Measurements from ENCODE around the gene PLPPR3. TPM values are rescaled to one million over a fixed set of nuclear protein-coding genes. Genes with fewer than 3 reads are reported as not detected.

The PLPPR3 gene
- total RNA-seq, 2 experiments from 2014 or later = not detected

- CTCF ChIA-PET = no interaction called here
- POLR2A ChIA-PET = no interaction called here
These were observed 9.0 kb downstream of the PLPPR3 start for GRCh38 chr19:812747-813218.

DNA sequence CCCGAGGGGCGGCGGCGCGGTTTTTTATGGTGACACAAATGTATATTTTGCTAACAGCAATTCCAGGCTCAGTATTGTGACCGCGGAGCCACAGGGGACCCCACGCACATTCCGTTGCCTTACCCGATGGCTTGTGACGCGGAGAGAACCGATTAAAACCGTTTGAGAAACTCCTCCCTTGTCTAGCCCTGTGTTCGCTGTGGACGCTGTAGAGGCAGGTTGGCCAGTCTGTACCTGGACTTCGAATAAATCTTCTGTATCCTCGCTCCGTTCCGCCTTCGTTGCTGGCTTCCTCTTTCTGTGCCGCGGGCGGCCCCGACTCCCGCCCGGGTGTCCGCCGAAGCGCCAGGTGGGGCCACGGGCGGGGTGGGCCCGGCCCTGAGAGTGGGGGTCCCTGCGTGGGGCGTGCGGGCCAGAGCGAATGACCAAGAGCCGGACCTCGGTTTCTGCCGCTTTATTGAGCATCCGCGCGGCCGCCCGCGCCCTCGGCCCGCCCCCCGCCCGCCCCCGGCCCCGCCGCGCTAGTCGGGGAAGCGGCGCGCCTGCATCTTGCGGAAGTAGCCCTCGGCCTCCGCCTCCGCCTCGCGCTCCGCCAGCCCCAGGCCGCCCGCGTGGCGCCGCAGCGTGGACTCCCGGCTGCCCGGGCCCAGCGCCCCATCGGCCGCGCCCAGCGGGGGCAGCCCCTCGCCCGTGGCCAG is 9.6 kb downstream of the PLPPR3 start:
- ChIA-PET CTCF (no interaction called here), POLR2A (no interaction called here)

- ChIA-PET CTCF (no interaction called here), POLR2A (interaction anchor here (0.6 kb wide), 1 partner anchor 157 kb away, joined by 14 read pairs; no protein-coding TSS in a partner anchor)
These were observed 10.2 kb downstream of the PLPPR3 start for GRCh38 chr19:811506-812048.

GRCh38 chr19:810883-811489 is 10.8 kb downstream of the PLPPR3 start:
- ChIA-PET POLR2A (interaction anchor here (0.6 kb wide), 1 partner anchor 157 kb away, joined by 14 read pairs; no protein-coding TSS in a partner anchor), CTCF (no interaction called here)

DNA sequence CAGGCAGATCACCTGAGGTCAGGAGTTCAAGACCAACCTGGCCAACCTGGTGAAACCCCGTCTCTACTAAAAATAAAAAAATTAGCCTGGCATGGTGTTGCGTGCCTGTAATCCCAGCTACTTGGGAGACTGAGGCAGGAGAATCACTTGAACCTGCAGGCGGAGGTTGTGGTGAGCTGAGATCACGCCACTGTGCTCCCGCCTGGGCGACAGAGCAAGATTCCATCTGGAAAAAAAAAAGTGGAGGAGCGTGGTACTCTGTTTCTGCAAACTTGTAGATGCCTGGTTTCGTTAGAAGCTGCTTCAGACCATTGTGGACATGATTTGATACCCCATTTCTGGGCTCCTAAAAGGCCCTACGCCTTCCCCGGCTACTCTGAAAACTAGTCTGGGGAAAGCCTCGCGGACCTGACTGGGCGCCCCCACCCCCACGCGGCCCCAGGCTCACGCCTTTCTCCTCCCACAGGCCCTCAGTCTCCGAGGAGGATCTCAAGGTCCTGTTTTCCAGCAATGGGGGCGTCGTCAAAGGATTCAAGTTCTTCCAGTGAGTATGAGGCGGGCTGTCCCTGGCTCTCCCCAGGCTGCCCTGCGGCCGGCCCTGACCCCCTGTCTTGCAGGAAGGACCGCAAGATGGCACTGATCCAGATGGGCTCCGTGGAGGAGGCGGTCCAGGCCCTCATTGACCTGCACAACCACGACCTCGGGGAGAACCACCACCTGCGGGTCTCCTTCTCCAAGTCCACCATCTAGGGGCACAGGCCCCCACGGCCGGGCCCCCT is 11.5 kb downstream of the PLPPR3 start:
- CTCF ChIA-PET = no interaction called here
- POLR2A ChIA-PET = interaction anchor here (0.7 kb wide), 1 partner anchor 12 kb away, joined by 3 read pairs; no protein-coding TSS in a partner anchor

DNA sequence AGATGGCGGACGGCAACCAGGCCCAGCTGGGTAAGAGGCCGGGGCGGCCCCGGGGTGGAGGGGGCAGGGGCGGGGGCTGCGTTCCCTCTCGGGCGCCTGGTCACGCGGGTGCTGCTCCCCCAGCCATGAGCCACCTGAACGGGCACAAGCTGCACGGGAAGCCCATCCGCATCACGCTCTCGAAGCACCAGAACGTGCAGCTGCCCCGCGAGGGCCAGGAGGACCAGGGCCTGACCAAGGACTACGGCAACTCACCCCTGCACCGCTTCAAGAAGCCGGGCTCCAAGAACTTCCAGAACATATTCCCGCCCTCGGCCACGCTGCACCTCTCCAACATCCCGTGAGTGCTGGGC is 13.4 kb downstream of the PLPPR3 start:
- ChIA-PET CTCF (no interaction called here), POLR2A (no interaction called here)

- CTCF ChIA-PET = no interaction called here
- POLR2A ChIA-PET = no interaction called here
These were observed 13.9 kb downstream of the PLPPR3 start for GRCh38 chr19:807627-808422.

DNA sequence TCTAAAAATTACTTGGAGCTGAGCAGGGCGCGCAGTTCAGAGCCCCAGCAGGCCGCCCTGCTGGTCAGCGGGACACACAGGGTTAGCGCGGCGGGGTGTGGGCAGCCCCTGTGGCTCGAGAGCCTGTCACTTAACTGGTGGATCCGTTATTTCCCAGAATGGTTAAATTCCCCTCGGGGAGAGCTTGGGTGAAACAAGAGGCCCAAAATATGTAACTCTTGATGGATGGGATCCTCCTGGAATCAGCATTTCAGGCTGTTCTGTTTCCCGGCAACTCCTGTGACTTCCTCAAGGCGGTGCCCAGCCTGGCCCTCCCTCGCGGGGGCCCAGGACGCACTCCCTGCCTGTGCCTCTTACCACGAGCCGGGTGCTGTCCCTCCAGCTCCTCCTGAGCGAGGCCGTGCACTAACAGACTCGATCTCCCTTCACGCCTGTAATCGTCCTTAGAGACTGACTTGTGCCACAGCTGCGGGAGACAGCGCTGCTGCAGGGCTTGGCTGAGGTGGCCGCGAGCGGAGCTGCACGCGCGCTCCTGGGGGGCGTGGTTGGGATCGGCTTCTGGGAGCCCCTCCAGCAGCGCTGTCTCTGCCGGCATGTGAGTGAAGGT is 14.8 kb downstream of the PLPPR3 start:
- CTCF ChIA-PET = no interaction called here
- POLR2A ChIA-PET = no interaction called here

GRCh38 chr19:805600-806550 is 15.9 kb downstream of the PLPPR3 start:
- ChIA-PET POLR2A (interaction anchor here (1.4 kb wide), 1 partner anchor 9 kb away, joined by 4 read pairs; the partner anchor contains the start of gene PTBP1), CTCF (no interaction called here)

DNA sequence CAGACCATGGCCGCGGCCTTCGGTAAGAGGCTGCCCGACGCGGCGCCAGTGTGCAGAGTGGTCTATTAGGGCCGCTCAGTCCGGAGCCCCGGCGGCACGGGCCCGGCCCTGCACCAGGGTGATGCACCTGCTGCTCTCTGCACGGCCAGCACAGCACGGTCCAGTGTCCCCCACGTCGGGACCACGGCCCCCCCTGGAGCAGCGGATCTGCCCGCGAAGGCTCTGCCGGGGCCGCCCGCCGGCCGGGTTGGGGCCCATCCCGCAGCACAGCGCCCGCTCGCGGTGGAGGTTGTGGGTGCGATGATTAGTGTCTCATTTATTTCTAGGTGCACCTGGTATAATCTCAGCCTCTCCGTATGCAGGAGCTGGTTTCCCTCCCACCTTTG is 16.6 kb downstream of the PLPPR3 start:
- POLR2A ChIA-PET = interaction anchor here (0.9 to 1.4 kb wide), 2 partner anchors 9 to 14 kb away, joined by 3 to 4 read pairs; partner anchors contain the start of gene PTBP1
- CTCF ChIA-PET = no interaction called here

- POLR2A ChIA-PET = interaction anchor here (0.9 to 1.4 kb wide), 2 partner anchors 8 to 15 kb away, joined by 3 to 4 read pairs; partner anchors contain the start of gene PTBP1
These were observed 17.2 kb downstream of the PLPPR3 start for GRCh38 chr19:804419-805165.

GRCh38 chr19:803686-804418 is 17.9 kb downstream of the PLPPR3 start:
- CTCF ChIA-PET = no interaction called here
- POLR2A ChIA-PET = interaction anchor here (0.9 kb wide), 1 partner anchor 16 kb away, joined by 3 read pairs; no protein-coding TSS in a partner anchor

More at GRCh38 chr19:804419-805165, 17.2 kb downstream of the PLPPR3 start:
- CTCF ChIA-PET = no interaction called here

DNA sequence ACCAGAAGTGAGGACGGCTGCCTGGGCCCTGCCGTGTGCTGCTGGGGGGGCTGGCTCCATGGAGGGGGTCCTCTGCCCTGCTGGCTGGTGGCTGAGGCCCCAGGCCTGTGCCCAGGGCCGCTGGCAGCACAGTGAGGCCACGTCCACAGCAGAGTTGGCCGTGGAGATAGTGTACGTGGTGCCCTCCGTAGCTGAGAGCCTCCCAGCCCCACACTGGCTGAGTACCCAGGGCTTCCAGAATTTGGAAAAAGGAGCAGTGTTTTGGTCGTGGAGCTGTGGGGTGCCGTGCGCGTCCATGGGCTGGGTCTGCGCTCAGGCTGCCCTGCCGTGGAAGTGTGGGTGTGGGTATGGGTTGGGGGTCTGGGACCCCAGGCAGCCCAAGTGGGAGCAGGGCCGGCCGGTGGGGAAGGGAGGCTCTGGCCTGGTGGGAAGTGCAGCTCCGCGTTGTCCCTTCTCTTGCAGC is 18.6 kb downstream of the PLPPR3 start:
- POLR2A ChIA-PET = no interaction called here

DNA sequence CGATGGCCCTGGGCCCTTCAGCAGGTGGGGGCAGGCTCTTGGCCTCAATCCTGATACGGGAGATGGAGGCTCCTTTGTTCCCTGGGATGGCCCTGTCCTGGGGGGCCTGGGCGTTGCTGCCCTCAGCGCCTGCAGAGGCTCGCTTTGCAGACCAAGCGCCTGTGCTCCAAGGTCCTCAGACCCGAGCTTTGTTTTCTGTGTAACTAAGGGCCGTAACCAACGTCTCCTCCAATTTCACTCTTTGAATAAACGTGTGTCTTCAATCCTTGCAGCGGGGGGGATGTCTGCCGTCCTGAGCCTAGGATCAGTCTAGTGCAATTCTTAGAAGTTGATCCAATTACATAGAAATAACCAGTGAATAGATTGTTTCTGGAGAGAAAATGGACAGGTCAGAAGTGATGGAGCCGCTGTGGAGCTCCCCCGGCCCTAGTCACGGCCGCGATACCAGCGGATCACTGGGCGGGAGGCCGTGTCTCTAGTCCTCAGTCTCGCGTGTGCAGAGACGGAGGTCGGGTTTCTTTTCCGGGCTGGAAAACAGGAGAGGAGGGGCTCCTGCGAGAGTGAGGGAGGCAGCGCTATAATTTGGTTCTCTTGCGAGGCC is 19.2 kb downstream of the PLPPR3 start:
- ChIA-PET CTCF (interaction anchor here (0.7 kb wide), 1 partner anchor 61 kb away, joined by 3 read pairs; no protein-coding TSS in a partner anchor), POLR2A (interaction anchor here (0.6 kb wide), 2 partner anchors 12 to 40 kb away, joined by 3 to 5 read pairs; no protein-coding TSS in a partner anchor)

More for the DNA sequence above, 18.6 kb downstream of the PLPPR3 start:
- CTCF ChIA-PET = no interaction called here

DNA sequence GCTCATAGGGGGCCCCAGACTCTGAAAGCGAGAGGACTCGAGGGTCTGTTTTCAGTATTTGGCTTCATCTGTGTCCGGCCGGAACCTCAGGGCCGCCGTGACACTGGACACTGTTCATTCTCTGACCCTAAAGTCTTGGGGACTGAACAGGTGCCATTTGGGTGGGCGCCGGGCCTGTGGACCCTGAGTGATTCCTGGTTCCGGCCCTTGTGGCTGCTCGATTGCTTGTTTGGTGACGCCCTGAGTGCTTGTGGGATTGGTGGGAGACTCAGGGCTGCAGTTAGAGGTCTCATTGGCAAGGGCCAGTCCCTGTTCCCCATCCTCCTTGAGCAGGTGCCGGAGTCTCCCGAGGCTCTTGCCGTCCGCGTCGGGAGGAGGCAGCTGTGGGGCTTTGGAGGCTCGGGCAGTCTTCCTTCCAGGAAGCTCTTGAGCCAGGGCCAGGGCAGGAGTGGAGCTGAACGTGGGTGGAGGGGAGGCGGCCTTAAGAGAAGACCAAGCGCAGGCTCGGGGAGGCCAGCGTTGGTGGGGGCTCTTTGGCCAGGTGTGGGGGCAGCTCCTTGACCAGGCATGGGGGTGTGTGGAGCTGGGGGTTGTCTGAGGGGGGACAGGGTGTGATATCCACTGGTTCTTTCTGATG is 19.8 kb downstream of the PLPPR3 start:
- ChIA-PET POLR2A (interaction anchor here (0.6 kb wide), 2 partner anchors 12 to 39 kb away, joined by 3 to 5 read pairs; no protein-coding TSS in a partner anchor), CTCF (interaction anchor here (0.7 kb wide), 1 partner anchor 62 kb away, joined by 3 read pairs; no protein-coding TSS in a partner anchor)

Data from activated CD8-positive, alpha-beta memory T cell treated with anti-CD3 and anti-CD28 coated beads for 36 hours (primary cell).